Measurements from ENCODE around the gene ZNF483.

ZNF483 gene

DNA sequence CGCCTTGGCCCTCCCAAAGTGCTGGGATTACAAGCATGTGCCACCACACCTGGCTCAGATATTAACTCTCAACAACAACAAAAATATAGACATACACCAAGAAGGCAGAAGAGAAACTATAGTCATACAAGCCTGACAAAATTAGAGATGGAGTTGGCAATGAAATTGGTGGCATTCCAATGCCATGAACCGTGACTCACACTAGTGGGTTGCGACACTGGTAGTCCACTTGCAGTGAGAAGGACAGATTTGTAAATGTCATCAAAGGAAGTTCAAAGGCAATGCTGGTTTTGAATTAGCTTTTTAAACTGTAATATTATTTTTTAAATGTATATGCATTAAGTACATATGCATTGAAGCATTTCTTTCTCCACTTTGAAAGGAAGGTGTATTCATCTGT lies 97.6 kb downstream of the ZNF483 start:
- H3K4me3 Mint-ChIP-seq = no peak overlapping the region
- no peak for DNase-seq
- no peak overlapping the region for H3K27ac Mint-ChIP-seq
- no peaks in the 10 kb centered on the region for H3K4me1 Mint-ChIP-seq
- TF ChIP-seq, protein P1, sequence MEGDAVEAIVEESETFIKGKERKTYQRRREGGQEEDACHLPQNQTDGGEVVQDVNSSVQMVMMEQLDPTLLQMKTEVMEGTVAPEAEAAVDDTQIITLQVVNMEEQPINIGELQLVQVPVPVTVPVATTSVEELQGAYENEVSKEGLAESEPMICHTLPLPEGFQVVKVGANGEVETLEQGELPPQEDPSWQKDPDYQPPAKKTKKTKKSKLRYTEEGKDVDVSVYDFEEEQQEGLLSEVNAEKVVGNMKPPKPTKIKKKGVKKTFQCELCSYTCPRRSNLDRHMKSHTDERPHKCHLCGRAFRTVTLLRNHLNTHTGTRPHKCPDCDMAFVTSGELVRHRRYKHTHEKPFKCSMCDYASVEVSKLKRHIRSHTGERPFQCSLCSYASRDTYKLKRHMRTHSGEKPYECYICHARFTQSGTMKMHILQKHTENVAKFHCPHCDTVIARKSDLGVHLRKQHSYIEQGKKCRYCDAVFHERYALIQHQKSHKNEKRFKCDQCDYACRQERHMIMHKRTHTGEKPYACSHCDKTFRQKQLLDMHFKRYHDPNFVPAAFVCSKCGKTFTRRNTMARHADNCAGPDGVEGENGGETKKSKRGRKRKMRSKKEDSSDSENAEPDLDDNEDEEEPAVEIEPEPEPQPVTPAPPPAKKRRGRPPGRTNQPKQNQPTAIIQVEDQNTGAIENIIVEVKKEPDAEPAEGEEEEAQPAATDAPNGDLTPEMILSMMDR (IDR thresholded peaks at IDR 0.05) = no peak
- H3K36me3 Mint-ChIP-seq (ENCODE audit: low read depth) = no peaks in the 10 kb centered on the region
- no peaks in the 10 kb centered on the region for H3K27me3 Mint-ChIP-seq (ENCODE audit: low read depth, poor library complexity)
- peaks cover 23% of the 10 kb centered on the region for H3K9me3 Mint-ChIP-seq

Data from nephron progenitor cell (in vitro differentiated cells).